ENCODE results near the gene HIBCH.
"Not testable (repeated sequence)": the region's sequence is repeated elsewhere in the genome, so short reads cannot be mapped to it uniquely, and the experiment has no call there.

Gene HIBCH

DNA sequence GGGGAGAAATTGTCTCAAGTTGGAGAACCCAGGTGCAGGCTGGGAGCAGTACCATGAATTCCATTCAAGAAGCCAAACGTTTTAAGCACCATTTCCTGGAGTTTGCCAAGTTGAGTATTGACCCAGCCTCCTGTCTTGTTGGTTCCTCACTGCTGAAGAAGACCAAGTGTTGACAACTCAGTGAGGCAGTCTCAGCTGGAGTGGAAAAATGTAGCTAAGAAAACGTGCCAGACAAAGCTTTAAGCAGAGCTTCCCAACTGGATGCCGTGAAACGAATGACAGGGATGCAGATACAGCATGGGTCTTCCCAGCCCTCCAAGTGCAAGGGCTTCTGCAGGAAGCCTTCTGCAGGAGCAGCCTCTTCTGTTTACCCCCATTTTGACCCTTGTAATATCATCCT, 23.0 kb upstream of the HIBCH start:
- DNase-seq (ENCODE audit: low read depth) = no peak

DNA sequence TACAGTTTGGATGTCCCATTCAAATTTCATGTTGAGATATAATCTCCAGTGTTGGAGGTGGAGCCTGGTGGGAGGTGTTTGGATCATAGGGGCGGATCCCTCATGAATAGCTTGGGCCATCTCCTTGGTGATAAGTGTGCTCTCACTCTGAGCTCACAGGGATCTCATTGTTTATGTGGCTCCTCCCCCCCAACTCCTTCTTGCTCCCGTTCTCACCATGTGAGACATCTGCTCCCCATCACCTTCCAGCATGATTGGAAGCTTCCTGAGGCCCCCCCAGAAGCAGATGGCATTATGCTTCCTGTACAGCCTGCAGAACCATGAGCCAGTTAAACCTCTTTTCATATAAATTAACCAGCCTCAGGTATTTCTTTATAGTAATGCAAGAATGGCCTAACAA, 20.7 kb upstream of the HIBCH start:
- DNase-seq (ENCODE audit: low read depth) = no peak

DNA sequence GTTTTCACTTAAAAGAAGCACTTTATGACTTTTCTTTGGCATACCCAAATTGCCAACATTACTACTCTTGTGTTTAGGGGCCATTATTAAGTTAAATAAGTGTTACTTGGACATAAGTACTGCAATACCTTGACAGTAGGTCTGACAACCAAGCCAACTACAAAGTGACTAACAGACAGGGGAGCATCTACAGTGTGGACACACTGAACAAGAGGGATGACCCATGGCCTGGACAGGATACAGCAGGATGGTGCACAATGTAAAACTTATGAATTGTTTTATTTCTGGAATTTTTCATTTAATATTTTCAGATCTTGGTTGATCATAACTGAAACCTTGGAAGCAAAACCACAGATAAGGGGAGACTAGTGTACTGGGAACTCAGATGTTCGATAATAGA, 19.8 kb upstream of the HIBCH start:
- no peak for DNase-seq (ENCODE audit: low read depth)

DNA sequence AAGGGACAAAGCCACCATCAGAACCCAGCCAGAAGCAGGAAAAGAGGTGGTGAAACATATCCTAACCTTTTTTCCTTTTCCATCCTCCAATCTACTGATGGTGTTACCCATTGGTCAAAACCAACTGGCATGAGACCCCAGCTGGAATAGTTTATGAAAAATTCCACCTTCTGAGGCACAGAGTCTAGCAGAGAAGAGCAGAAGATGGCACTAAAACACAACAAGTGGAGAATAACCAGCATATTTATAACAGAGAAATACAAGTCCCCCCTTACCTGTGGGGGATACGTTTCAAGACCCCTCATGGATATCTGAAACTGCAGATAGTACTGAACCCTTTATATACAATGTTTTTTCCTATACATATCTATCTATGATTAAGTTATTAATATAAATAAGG, 18.8 kb upstream of the HIBCH start:
- no peak for DNase-seq (ENCODE audit: low read depth)

DNA sequence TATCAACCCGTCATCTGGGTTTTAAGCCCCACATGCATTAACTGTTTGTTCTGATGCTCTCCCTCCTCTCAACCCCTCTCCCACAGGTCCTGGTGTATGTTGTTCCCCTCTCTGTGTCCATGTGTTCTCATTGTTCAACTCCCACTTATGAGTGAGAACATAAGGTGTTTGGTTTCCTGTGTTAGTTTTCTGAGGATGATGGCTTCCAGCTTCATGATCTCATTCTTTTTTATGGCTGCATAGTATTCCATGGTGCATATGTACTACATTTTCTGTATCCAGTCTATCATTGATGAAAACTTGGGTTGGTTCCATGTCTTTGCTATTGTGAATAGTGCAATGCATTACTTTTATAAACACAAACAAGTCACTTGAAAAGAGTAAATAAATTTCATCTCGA, 16.8 kb upstream of the HIBCH start:
- DNase-seq (ENCODE audit: low read depth) = no peak

DNA sequence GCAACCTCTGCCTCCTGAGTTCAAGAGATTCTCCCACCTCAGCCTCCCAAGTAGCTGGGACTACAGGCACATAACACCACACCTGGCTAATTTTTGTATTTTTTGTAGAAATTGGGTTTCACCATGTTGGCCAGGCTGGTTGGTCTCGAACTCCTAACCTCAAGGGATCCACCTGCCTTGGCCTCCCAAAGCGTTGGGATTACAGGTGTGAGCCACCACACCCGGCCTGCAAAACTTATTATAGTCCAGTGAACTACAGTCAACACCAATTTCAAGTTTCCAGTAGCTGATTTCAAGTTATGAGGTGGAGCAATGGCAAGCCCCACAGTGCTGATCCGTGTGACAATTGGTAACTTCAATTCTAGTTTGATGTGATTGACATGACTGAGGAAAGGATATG, 16.0 kb upstream of the HIBCH start:
- not testable (repeated sequence) for DNase-seq (ENCODE audit: low read depth)

DNA sequence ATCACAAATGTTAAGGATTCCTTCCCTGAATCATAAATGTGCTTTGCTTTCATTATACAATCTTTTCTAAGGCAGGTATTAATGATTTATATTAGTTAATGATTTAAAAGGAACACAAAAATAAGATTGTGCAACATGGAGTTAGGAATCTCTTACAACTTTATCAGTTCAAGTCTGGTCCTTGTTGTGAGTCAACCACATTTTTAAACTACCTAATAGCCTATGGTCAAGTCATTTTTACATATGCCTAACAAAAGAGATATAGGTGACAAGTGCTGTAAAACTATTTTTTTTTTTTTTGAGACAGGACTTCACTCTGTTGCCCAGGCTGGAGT, 15.6 kb upstream of the HIBCH start:
- no peak for DNase-seq (ENCODE audit: low read depth)

DNA sequence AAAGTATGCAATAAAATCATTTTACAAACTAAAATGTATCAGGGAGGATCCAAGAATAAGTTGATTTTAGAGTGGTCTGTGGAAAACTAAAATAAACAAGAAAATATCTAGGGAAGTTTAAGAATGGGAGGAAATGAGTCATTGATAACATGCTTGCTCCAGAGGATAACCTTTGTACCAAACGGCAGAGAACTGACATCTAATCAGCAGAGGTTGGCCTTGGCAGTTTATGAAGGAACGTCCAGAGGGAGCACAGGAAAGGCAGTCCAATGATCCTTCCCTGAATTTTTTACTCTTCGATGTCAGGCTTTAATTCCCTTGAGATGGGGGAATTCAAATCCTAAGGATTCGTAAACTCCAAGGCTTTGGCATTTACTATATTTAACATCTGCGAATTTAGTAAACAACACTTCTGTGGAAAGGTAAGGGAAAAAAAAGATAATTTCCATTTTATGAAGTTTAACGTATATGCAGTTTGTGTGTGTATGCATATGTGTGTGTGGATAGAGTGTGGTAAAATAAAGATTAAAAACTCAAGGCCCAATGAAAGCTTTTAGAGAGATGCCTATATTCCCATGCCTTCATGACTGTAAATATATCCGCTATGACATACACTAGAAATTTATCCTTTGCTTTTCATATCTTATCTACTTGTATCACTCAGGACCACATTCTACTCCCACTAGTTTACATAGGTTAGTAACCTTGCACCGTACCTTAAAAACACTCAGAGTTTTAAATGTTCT, 15.0 kb upstream of the HIBCH start:
- no peak for DNase-seq (ENCODE audit: low read depth)

DNA sequence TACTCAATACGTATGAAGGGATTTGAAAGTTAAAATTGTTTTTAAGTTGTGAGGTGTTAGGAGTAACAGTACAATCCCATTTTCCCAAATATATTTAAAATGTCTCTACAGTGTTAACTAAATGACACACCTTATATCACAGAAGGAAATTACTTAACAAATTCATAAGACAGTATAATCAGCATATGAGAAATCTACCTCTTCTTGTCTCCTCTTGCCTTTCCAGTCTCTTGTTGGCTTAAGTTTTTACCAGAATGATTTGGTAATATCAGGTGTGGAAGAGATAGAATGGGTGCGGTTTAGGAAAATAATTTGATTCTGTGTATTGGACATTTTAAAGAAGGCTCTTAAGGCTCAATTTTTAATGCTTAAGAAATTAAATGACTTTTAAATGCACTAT, 14.3 kb upstream of the HIBCH start:
- DNase-seq (ENCODE audit: low read depth) = no peak

DNA sequence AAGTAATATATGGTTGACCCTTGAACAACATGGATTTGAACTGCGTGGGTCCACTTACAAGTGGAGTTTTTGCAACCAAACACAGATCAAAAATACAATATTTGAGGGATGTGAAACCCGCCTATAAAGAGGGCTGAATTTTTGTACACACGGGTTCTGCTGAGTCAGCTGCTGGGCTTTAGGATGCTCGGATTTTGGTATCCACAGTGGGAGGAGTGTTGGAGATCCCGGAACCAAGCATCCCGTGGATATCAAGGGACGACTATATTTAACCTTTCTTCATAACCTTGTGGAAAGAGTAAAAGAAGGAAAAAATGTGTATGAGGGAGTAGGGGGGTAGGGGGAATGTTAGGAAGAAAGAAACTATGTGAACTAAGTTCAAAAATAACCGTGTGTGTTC, 13.8 kb upstream of the HIBCH start:
- no peak for DNase-seq (ENCODE audit: low read depth)

DNA sequence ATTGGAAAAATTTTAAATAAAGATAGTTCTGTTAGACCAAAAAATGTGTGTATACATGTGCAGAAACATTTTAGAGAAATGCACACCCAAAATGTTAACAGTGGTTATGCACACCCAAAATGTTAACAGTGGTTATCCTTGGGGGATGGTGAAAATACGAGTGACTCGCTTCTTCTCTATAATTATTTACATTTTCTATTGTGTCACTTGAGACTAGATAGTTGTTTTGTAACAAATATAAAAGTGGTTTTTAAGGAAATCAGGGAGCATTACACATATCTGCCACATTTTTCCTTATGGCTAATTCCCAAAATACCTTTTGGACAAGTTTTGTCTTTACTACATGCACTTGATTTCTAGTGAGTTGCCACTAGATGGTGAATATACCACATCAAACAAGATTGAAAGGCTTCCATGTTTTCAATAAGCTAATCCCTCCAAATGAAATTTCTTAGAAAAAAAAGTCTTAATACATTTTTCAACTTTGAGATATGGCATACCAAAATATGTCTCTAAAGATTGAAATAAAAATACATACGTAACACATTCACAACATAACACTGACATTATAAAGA, 9.0 kb upstream of the HIBCH start:
- no peak for DNase-seq (ENCODE audit: low read depth)

DNA sequence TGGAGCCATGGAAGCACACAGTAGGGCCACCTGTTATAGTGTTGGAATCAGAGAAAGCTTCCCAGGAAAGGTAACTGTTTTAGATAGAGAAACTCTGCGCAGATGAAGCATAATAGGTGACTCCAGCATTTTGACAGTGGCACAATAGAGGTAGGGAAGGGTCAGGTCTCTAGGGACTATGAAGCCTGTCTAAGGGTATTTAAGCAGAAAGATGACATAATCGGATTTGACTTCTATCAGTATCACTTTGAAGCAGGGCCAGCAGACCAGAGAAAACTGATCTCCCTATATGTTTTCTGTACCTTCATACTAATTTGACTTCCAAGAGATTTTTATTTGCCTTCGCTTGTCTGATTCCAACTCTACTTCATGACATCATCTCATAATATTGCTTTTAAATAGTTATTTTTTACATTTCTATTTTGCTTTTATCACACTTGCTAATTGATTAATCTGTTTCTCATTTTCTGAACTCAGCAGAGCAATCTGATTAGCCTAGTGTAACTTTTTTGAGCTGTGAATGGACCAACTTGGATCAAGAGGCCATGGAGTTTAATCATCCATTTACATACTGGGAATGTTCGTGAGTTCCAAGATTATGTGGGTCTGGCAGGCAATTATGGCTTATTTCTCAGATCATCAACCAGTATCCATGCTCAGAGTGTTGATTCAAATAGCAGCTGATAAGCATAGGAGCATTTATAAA, 8.4 kb upstream of the HIBCH start:
- DNase-seq (ENCODE audit: low read depth) = no peak

DNA sequence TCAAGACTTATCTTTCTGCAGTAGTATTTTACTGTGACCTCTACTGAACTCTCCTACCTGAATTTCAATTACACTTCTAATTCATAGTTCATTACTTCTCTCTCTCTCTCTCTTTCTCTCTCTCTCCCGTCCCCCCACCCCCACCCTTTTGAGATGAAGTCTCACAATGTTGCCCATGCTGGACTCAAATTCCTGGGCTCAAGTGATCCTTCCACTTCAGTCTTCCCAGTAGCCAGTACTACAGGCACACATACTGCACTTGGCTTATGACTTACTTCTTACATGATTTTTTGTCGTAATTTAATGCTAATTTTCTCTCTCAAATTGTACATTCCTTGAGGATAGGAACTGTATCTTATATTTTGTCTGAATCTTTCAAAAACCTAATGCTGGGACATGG, 6.0 kb upstream of the HIBCH start:
- no peak for DNase-seq (ENCODE audit: low read depth)

DNA sequence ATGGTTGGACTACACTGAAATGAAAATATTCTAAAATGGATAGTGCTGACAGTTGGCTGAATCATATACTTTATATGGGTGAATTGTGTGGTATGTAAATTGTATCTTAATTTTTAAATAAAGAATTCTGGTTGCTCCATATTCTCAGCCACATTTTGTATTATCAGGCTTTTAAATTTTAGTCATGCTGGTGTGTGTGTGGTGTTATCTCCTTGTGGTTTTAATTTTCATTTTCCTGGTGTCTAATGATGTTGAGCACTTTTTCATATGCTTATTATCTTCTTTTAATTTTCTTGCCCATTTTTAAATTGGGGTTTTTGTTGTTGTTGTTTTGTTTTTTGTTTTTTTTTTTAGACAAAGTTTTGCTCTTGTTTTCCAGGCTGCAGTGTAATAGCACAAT, 3.8 kb upstream of the HIBCH start:
- DNase-seq (ENCODE audit: low read depth) = no peak

DNA sequence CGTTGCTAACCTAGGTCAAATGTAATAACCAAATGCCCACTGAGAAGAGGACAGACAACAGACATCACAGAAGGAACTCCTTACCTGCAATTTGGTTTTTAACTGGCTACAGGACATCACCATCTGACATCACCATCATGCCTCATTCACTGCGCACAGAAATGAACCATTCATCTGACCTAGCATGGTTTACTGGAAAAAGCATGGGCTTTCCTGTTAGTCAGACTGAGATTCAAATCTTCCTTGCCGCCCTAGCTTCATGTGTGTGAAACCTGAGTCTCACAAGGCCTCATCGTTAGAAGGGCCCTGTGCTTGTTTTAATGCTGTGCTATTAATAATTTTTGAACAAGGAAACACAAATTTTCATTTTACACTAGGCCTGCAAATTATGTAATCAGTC, 1.1 kb upstream of the HIBCH start:
- DNase-seq (ENCODE audit: low read depth) = no peak

DNA sequence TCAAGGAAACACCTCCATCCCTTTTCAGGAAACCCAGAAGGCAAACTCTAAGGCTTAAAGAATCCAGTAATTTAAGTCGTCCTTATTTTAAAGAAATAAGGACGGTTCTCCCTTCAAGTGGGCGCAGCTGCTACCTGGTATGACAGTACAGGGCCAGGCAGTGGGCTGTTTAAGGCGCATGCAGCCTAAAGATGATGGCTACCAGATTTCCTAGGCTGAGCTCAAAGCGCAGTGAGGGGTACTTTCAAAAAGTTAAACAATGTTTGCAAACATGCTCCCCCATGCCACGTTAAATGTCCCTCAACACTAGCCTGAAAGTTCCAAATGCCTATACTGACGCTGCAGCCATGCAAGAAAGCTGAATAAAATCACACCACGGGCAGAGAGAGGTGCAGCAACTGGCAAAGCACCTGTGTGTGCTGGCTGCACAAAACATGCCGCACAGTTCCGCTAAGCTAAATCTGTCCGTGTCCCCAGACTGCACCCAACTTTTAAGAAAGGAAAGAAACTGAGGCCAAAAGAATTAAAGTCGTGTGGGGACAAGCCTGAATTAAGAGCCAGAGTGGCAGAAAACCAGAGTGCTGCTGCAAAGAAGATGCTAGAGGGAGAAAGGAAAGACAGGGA, 583 bp downstream of the HIBCH start:
- DNase-seq (ENCODE audit: low read depth) = no peak

DNA sequence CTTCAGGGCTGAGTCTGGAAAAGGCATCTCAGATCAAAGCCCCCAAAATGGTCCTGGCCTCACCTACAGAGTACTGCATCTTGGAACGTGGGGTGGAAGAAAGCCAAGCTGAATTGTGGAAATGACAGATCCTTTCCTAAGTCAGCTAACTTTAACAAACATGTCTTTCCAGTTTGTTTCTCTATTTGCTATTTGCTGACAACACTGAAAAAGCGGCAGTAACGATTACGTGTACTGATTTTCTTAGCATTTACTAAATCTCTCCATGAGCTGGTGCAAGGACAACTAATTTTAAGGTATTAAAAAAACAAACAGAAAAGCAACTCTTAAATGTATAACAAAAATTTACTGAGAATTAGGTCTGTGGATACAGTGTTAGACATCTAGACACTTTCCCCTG, 1.1 kb downstream of the HIBCH start:
- no peak for DNase-seq (ENCODE audit: low read depth)

DNA sequence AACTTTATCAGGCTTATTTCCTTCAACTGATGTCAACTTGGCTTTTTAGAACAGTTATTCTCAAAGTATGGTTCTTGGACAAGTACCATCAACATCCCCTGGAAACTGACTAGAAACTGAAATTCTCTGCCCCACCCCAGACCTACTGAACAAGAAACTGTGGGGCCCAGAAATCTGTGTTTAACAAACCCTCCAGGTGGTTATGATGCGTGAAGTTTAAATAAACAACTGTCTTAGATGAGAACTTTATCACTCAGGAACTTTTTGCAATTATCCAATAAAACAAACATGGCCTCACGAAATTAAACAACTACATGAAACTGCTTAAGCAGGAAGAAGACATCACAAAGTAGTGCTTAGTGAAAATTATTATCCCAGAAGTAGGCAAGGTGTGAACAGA, 4.4 kb downstream of the HIBCH start:
- DNase-seq (ENCODE audit: low read depth) = no peak

DNA sequence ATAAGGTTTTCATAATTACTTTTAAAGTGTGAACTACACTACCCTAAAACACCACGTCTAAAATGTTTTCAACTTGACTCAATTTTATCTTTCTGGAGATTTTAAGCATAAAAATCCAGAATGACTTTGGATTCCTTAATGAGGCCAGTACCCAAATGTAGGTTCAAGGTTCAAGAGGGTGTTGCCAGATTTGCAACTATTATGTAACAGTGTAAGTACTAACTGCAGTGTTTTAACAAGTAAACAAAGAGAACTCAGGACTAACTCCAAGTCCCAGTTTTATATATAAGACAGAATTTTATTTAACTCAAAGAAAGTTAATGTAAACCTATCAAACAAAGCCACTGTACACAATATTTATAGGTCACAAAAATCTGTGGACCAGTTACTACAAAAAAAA, 5.7 kb downstream of the HIBCH start:
- no peak for DNase-seq (ENCODE audit: low read depth)

DNA sequence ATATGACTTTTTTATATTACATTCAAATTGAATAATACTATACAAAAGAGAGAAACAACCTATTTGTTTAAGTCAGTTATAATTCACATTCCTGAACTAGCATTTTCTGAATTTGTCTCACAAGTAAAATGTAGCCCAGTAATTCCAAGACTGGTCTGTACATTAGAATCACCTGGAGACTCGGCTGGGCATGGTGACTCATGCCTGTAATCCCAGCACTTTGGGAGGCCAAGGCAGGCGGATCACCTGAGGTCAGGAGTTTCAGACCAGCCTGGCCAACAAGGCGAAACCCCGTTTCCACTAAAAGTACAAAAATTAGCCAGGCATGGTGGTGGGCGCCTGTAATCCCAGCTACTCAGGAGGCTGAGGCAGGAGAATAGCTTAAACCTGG, 7.0 kb downstream of the HIBCH start:
- not testable (repeated sequence) for DNase-seq (ENCODE audit: low read depth)

DNA sequence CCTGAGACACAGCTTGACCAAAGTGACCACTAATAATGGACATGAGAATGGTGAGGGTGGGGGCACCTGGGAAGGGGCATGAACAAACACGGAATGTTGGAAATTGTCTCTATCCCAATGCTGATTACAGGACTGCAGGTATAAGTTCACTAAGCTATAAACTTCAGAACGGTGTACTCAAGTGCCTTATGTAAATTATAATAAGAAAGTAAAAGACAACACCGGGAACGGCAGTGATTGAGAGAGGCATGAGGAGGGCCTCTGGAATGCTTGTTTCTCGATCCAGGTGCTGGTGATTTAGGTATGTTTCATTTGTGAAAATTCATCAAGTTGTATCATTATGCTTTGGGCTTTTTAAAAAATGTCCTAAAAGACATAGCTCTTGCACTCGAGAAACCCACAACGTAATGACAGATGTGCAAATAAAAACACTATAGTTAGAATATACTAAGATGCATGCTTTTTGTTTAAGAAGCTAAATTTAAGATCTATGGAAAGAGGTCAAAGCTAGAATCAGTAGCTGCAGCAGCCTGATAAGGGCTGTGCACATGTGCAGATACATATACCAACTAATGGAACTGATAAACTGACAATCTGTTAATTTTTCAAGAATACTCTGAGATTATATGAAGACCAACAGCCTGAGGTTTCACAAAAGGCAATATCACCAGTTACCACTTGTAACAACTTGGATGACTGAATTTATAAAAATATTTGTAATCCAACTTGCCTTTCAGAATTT, 7.6 kb downstream of the HIBCH start:
- no peak for DNase-seq (ENCODE audit: low read depth)

DNA sequence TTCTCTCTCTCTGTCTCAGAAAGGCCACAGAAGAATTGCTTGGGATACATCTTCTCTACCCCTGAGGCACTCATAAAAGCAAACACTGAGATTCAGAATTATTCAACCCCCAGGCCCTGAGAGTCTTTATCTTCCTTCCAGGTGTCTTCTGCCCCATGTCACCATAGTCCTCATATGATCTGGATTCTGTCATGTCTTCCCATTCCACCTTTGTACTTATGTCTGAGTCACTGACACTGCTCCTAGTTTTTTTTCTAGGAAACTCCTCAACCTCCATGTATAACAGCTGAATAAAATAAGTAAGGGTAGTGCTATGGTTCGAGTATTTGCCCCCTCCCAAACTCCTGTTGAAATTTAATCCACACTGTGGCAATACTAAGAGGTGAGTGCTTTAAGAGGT, 11.6 kb downstream of the HIBCH start:
- DNase-seq (ENCODE audit: low read depth) = no peak

DNA sequence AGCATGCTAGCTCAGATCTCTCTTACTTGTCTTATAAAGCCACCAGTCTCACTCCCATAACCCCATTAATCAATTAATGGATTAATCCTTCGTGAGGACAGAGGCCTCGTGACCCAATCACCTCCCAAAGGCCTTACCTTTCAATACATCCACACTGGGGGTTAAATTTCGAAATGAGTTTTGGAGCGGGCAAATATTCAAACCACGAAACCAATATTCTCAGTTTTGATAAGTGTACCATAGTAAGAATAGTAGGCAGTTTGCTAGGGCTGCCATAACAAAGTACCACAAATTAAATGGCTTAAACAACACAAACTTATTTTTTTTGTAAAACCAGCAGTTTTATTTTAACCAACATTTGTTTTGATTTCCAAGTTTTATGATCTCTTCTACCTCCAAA, 15.2 kb downstream of the HIBCH start:
- no peak for DNase-seq (ENCODE audit: low read depth)

All from activated T-cell treated with anti-CD3 and anti-CD28 coated beads for 1 hour (primary cell).